Activated T-cell treated with anti-CD3 and anti-CD28 coated beads, Interleukin-2, amount 50 U/mL, for 1 hour (primary cell): ENCODE results near the gene LUZP2.

ENCODE experiments used
- DNase-seq: peaks from one replicate; pipeline ENCODE4 v3.0.0-alpha.2; 2020

The LUZP2 gene

DNA sequence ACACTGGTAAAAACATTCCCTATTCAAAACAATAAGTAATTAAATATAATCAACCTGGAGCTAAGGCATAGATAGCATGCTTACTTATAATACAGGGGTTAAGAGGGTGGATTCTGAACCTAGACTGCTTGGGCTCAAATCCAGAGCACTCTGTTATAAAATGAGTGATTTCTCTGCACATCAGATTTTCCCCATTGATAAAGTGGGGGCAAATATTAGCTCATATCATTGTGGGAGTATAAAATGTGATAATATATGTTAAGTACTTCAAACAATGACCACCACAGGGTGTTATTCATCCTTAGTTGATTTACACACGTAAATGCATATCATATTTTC lies 139.4 kb downstream of the LUZP2 start:
- no peak for DNase-seq

- DNase-seq: no peak
These were observed 140.7 kb downstream of the LUZP2 start for GRCh38 chr11:24637520-24637919.

- no peak for DNase-seq
These were observed 145.8 kb downstream of the LUZP2 start for GRCh38 chr11:24642648-24643047.

DNA sequence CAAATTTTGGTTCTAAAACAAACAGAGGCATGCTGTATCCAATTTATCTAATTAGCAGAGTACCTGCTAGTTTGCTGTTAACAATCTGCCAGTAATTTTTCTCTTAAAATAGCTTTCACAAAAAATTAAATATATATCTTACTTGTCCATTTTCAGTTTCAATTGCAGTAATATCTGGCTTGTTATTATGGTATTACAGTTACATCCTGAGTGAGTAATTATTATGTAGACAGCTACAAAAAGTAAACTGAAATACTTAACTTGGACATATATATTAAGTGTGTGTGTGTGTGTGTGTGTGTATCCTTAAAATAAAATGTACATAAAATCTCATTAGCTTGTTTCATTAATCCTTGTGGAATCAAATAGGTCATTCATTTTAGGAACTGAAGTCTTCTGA lies 148.7 kb downstream of the LUZP2 start:
- no peak for DNase-seq

DNA sequence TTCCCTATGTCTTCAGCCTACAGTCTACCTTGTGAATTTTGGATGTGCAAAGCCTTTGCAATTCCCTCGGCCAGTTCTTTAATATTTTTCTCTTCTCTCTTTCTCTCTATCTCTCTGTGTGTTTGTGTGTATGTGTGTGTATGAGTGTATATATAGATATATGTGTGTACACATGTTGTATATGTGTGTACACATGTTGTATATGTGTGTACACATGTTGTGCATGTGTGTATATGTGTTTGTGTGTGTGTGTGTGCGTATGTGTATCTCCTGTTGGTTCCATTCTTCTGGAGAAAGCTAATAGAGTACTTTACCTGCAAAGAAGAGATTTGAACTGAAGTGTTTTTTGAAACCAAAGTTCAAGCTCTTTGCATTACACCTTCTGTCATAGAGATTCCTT lies 155.0 kb downstream of the LUZP2 start:
- DNase-seq: no peak

DNA sequence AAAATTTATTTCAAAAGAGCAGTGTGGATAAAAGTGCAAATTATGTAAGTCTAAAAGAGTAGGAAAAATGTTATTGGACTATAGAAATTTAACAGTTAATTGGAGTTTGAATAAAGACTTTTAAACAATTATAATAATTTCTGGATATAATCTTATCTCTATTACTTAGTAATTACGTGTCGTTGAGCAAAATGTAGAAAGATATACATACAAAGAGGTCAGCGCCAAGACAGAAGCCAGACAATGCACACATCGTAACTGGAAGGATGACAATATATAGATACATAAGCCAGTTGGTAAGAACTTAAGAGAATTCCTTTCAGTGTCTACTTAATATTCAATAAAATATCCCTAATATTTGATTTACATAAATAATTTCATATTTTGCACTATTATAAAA lies 157.0 kb downstream of the LUZP2 start:
- DNase-seq: no peak

DNA sequence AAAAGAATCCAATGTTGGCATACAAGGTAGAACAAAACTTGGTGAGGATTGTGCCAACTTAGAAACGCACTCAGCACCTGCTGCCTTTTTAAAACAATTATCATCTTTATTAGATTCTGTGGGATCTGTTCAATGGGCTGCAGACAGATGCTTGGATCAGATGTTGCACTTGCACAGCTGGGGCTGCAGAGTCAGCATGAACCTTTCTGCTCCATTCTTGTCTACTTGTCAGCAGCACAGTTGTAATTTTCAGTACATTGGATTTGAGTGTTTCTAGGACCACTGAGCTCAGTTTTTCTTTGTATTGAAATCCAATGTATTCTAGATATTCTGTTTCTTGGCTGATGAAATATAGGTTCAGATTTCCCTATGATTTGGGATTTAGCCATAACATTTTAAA lies 164.5 kb downstream of the LUZP2 start:
- DNase-seq: no peak

GRCh38 chr11:24664399-24664798 lies 167.5 kb downstream of the LUZP2 start:
- DNase-seq: no peak

DNA sequence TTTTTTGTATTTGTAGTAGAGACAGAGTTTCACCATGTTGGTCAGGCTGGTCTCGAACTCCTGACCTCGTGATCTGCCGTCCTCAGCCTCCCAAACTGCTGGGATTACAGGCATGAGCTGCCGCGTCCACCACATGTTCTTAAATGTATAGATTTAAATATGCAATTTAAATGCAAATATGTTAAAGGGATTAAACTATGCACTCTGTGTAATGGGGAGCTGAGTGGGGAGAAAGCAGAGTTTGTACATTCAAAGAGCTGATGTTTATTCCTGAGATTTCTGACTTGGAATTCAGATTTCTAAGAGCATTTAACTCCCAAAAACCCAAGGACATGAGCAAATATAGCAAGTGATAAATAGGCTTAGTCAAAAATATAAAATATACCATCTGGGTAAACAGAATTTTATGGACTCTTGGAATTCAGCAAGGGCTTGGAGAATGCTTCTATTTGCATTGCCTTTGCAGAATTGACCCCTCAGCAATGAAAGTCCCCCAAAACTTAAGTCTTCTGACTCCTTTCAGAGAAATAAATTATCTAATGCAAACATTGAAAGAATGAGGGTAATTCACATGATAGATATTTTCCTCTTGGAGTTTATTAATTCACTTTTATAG lies 170.6 kb downstream of the LUZP2 start:
- no peak for DNase-seq

GRCh38 chr11:24678703-24679348 lies 182.0 kb downstream of the LUZP2 start:
- DNase-seq: no peak

DNA sequence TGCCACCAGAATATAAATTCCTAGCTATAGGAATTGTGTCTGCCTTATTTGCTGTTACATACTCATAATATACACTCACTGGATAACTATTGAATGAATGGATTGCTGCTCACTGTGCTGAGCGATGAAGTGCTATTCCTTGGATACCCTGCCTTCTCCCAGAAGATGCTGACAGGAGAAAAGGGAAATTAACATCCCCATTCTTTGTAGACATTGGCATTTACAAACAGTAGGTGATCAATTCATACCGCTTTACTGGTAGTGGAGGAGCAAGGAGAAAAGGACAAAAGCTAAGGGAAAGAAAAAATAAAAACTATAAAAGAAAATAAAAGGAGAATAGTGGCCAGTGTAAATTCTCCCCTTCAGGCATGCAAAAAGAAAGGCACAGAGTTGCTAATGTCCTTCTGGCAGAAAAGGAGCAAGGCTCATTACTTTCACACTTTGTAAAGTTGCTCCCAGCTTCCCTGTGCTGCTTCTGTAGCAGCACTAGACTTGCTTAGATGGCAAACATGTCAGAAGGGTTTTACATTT lies 183.0 kb downstream of the LUZP2 start:
- no peak for DNase-seq

GRCh38 chr11:24683583-24683982 lies 186.7 kb downstream of the LUZP2 start:
- no peak for DNase-seq

DNA sequence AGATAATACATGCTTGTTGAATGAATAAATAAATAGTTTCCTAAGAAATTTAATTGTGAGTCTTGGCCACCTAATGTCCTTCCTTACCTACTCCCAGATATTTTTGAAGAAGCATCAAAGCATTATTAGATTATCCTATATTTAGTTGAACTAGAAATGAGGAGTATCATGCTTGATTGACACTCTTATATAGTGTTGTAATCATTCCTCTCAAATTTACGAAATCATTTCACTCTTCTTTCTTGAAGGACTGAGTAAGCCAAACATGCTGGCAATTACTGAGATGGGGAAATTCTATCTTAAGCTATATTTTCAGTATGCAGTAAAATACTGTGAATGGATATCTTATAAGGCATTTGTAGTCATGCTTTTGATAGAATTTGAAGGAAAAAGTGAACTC lies 189.0 kb downstream of the LUZP2 start:
- no peak for DNase-seq

DNA sequence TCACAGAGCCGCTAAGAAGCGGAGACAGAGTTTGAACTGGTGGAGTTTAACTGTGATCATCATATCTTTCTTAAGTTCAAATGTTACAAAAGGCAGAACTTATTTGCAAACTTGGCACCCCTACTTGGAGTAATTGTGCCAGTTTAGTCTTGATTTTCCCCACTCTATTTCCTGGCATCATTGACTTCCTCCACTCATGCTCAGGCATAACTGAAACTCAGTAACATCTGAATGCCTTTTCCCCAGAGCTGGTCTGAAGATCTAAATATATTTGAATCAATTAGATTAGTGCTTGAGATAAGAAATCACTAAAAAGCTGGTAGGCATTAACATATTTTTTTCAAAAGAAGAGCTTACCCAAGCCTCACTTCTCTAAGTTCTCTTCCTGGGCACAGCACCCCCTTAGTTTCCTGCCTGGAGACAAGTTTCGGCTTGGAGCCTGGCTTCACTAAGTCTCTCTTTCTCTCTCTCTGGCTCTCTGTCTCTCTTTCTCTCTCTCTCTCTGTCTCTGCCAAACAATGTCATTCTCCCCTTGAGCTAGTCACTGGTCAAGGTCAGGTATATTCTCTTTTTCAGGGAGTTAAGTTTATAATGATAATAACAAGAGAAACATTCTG lies 190.8 kb downstream of the LUZP2 start:
- DNase-seq: no peak

GRCh38 chr11:24688981-24689380 lies 192.1 kb downstream of the LUZP2 start:
- DNase-seq: no peak

DNA sequence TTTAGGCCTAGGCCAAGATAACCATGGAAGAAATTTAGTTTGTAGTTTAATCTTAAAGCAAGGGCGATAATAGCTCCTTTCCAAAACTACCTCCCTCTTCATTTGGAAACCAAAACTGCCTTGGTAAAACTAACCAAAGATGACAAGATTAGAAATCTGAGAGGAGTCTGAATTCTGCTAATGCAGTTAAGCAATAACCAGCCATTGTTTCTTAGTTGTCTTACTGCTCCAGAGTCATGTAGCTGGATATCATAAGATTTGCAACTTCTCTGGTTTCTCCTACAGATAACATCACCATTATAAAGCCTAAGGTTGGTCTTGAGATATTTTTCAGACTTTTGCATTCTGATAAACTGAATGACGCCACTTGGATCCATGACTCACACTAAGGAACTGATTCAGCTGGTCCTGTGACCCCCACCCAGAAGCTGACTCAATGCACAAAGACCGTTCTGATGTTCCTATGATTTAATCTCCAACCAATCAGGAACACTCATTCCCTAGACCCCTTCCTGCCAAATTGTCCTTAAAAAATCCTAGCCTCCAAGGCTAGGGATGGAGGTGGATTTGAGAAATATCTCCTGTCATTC lies 200.8 kb downstream of the LUZP2 start:
- DNase-seq: no peak

DNA sequence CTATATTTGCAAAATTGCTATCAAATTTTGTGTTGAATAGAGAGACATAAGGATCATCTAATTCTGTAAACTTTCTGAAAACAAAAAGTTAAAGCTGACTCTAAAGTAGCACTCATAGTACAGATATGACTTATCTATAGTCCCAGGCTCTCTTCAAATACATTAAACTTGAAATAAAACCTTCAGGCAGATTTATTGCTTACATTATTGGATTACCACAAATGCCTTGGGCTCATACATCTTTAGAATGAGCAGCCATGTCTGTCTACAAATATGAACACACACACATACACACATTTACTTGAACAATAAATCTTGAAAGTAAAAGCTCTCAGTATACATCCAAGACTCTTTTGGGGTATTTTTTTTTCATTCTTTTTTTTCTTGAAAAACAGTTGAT lies 207.9 kb downstream of the LUZP2 start:
- DNase-seq: no peak

GRCh38 chr11:24705474-24705873 lies 208.6 kb downstream of the LUZP2 start:
- DNase-seq: no peak

DNA sequence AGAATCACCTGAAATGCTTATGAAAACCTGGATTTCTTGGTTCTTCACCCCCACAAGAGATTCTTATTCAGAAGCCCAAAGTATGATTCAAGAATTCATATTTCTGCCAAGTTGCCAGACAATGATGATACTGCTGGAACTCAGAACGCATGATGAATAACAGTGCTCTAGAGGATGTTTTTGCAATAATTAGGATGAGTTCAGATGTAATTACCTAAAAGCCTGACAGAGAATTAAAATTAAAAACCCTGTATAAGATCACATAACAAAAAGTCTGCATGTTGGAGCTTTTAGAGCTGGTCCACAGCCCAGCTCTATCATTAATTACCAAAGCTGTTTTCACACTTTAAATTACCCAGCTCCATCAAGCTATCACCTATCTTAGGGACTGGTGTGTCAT lies 211.8 kb downstream of the LUZP2 start:
- no peak for DNase-seq

- no peak for DNase-seq
These were observed 213.2 kb downstream of the LUZP2 start for GRCh38 chr11:24709928-24710565.

- DNase-seq: no peak
These were observed 217.7 kb downstream of the LUZP2 start for GRCh38 chr11:24714601-24715000.

- DNase-seq: no peak
These were observed 219.6 kb downstream of the LUZP2 start for GRCh38 chr11:24716403-24716802.

GRCh38 chr11:24723231-24723630 lies 226.4 kb downstream of the LUZP2 start:
- no peak for DNase-seq

DNA sequence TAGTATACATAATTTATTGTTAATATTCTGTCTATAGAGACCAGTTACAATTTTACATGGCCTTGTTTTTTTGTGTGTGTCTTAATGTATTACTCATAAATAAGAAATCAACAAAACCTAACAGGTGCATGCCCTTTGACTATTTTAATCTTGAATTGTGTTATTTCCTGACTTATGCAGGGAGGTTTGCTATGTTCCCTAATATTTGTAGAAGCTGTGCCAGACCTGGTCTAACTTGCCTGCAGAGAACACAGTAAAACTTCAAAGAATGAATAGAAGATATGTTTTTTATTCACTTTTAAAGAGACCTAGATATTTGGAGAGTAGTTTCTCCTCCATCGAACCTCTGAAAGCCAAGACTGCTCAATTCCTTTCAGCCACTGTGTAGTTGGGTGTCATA lies 234.7 kb downstream of the LUZP2 start:
- no peak for DNase-seq
